Activated naive CD4-positive, alpha-beta T cell treated with Interleukin-2 at 50 U/mL for 16 hours (primary cell): ENCODE measurements around the gene IQSEC2.

Experiments
- DNase-seq: peaks from one replicate; pipeline ENCODE4 v3.0.0-alpha.2; 2020

The IQSEC2 gene

DNA sequence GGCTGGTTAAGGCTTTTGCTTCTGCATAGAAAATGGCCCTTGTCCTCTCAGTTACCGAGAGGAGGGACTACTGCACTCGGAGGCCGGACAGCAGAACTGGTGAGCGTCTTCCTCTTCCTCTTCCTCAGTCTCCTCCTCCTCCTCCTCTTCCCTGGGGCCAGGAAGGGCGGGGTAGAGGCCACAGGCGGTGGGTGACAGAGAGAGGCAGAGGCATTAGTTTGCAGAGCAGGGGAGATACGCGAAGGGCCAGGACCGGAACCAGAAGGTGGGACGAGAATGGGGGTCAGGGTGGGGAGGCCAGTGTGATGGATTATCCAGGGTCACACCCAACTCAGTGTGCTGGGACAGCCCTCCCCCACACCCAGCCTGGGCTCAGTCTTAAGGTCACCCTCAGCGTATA, 14.5 kb downstream of the IQSEC2 start:
- DNase-seq = no peak

GRCh38 chrX:53265771-53266574, 15.4 kb downstream of the IQSEC2 start:
- no peak for DNase-seq

DNA sequence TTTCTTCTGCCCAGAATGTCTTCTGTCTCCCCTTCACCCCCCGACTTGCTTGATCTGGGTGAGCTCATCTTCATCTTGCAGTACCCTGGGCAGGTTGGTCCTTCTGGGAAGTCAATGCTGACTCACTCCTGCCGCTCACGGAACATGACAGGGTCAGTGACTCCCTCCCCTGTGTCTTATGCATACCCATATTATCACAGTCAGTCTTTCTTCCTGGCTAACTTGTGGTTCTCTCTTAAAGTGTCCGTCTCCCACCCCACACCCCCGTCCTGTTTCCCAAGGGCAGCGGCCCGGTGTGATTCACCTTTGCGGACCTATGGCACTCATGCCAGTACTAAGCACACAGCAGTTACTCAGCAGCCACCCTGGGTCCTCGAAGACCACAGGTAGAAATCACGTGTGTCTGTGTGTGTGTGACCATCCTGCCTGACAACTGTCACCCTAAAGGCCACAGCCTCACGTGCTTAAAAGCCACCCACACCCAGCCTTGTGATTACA, 17.7 kb downstream of the IQSEC2 start:
- DNase-seq = peak; percentile 42

DNA sequence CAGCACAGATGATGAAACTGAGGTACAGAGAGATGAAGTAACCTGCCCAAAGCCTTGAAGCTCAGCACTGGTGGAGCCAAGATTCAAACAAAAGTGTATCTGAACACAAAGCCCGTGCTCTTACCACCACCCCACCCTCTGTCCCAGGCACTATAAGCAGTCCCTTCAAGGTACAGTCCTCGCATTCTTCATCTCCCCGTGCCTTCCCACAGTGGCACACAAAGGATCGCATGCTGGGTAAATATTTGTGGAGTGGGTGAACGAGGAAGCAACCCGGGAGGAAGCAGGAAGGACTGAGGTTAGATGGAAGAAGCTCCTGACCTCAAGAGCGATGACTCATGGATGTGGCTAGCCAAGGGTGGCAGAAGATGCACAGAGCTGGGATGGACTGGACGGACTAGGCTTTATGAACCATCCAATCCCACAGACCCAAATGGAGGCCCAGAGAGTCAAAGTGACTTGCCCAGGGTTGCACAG, 18.4 kb downstream of the IQSEC2 start:
- peak; percentile 2 for DNase-seq

GRCh38 chrX:53262189-53262917, 19.0 kb downstream of the IQSEC2 start:
- no peak for DNase-seq

DNA sequence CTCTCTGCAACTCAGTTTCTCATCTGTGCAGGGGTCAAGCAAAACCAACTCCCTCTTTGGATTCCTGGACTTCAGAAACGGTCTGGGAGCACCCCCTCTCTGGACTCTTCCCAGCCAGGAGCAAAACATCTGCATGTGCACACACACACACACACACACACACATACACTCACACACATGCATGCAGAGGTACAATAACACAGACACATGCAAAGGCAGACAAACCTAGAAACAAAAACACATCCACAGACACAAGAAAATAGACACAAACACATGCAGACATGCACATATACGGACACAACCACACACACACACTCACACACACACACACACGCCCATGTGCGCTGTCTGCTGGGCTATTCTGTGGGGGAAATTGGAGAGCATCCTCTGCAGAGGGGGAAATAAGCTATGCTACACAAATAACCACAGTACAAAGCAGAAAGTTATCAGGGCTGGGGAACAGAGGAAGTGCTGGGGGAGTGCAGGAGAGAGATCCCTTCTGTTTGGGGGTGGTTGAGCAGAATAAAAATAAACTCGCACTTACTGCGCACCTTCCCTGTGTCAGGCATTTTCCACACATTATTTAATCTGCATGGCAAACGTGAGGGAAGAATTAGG, 19.9 kb downstream of the IQSEC2 start:
- DNase-seq = no peak

DNA sequence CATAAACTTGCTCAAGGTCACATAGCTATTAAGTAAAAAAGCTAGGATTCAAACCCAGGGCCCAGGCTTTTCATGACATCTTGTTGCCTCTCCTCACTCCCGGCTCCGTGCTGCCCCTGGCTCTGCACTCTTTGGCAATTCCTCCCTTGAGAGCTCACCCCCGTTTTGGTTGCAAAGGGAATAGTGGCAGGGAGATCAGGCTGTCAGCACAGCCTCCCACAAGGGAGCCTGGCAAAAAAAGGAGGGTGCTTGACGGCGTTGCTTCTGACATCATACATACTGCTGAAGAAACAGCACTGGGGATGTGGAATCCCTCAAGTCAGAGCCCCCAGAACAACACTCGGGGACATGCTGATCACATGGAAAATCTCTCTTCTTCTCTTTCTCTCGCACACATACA, 20.5 kb downstream of the IQSEC2 start:
- no peak for DNase-seq

- DNase-seq = no peak
Measured at GRCh38 chrX:53257670-53258423, 23.5 kb downstream of the IQSEC2 start.

GRCh38 chrX:53257166-53257565, 24.2 kb downstream of the IQSEC2 start:
- DNase-seq = no peak

DNA sequence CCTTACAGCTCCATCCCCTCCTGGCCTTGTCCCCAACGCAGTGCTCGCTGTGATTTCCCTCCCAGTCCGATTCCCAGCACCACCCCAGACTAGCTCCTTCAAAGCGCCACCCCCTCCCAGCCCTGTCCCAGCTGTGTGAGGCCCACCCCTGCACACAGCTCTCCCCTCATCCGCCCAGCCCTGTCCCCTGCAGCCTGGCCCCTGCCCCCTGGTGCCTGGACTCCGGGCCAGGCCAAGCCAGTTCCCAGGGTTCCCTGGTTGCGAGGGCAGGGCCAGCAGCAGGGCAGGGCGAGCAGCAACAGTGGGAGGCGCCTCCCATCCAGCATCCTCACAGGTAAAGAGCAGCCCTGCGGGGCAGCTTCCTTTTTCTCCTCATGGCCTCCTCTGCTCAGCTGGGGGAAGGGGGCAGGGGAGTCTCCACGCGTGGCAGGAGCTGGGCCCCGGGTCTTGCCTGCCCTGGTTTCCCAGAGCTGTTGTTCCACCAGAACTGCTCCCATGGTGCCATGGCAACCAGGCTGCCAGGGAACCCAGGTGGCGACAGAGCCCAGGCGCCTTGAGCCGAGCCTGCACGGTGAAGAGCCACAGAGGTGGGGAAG, 24.8 kb downstream of the IQSEC2 start:
- DNase-seq = no peak

DNA sequence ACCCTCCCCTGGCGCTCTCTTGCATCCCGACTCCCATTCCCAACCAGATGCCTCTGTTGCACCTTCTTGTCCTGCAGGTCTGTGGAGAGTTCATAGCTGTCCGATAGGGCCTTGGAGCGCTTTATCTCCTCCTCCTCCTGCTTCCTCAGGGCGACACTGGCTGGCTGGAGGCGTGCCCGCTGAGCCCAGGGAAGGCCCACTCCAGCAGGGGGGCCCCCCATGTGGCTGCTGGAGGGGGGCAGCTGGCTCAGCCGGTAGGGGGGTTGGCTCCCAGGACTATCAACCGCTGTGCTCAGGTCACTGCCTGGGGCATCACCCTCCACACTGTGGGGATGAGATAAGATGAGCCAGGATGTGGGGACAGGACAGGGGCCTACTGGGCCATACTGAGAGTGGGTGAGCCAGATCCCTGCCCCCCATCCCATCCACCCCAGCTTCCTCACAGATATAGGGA, 25.6 kb downstream of the IQSEC2 start:
- DNase-seq = no peak

DNA sequence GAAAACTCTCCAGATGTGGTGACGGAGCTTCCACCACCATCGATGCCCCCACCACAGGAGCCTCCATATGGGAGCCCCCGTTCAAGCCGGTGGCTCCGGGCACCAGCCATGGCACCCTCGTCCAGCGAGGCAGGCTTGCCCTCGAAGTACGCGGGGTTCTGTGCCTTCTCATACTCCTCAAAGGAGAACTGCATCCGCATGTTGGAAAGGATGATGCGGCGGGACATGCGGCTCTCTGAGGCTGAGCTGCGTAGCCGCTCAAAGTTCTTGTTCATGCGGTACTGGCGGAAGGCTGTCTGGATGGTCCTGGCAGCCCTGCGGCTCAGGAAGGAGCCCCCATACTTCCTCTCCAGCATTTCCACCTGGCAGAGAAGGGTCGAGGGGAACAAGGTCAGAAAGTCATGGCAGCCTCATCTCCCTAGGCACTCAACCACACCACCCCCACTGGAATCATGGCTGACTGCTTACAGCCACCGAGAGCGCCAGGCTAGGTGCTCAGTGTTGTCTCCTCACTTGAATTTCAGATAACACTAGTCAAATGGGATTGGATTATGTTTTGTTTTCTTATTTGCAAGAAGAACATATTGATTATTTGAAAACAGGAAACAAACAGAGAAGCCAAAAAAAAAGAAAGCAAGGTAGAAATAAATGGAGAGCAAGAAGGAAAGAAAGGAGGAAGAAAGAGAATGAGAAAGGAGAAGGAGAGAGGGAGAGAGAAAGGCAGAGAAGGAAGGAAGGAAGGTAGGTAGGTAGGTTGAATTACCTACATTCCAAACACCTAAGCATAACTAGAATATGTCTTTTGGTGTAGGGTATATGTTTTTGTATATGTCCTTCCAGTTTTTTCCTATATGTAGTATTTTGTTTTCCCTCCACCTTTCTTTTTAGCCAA, 26.6 kb downstream of the IQSEC2 start:
- DNase-seq = no peak

DNA sequence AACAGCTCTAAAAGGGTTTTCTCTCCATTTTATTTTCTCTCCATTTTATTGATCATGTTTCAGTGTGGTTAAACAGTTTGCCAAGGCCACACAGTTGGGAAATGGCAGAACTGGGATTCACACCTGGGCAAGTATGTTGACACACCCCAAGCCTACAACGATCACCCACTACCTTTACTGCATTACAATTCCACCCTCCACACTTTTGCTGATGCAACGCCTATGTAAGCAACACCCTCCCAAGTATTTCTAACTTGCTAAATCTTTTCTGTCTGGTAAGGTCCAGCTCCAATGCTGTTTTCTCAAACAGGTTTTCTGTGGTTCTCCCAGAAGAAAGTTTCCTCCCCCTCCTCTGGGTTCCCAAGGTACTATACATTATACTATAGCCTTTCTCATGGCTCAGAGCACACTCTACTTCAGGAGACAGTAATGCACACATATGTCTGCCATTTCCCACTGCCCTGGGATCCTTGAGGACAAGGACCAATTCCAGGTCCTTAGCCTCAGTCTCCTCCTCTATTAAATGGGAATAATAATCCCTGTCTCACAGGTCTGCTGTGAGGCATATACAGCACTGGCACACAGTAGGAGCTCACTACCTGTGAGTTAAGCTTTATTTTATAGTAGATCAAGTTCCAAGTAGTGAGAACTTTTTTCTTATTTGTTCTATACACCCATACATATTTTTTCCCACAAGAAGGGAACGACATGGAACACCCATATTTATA, 27.9 kb downstream of the IQSEC2 start:
- no peak for DNase-seq

GRCh38 chrX:53251307-53251706, 30.1 kb downstream of the IQSEC2 start:
- DNase-seq = no peak

- no peak for DNase-seq
Measured at GRCh38 chrX:53250556-53250955, 30.8 kb downstream of the IQSEC2 start.

DNA sequence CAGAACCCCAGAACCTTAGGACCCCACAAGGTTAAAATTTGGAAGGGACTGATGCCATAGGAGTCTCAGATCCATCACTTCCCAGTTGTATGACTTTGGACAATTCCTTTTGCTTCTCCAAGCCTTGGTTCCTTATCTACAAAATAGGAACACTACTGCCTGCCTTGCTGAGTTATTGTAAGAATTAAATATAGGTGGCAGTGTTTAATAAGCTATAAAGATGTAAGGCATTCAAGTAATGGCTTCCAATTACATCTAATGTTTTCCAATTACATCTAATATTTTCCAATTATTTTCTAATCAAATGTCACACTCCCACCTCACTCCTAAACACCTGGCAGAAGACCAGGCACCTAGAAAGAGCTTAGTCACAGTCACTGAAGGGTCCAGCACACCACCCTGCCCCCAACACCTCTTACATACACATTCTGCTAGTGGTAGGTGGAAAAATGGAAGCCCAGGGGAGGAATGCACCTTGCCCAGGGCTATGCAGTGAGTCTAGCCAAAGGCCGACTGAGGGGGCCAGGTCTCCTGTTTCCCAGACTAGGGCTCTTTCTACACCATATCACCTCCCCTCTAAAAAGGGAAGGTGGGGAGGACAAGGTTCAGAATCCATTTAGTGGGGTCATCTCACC, 31.9 kb downstream of the IQSEC2 start:
- DNase-seq = no peak

DNA sequence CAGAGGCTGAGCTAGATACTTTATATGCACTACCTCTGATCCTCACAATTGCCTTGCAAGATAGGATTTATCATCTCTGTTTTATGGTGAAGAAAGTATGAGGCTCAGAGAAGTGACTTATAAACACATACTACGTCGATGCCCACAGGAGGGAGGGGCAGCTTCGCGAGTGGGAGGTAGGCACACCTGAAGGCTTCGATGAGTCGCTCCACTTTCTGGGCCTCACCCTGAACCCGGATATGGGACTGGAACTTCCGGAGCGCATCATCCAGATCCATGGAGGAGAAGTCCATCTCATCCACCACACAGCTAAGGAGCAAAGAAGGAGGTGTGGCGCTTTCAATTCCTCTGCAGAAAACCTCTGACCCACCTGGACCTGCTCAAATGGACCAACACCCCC, 33.5 kb downstream of the IQSEC2 start:
- DNase-seq = no peak

DNA sequence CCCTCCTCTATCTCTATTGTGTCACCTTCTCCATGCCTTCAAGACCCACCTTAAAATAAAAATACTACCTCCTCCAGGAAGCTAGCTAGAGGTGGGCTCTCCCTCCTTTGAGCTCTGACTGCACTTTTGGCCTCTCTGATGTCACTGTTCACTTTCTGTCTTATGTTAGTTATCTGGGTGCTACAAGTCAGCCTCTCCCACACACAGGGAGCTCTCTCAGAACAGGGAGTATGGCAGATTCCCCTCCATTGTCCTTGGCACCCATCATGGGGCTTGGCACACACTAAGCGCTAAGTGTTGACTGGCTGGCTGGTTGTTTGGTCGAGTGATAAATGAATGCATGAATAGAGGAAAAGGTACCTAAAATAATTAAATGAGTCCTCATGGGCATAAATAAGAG, 35.2 kb downstream of the IQSEC2 start:
- no peak for DNase-seq

DNA sequence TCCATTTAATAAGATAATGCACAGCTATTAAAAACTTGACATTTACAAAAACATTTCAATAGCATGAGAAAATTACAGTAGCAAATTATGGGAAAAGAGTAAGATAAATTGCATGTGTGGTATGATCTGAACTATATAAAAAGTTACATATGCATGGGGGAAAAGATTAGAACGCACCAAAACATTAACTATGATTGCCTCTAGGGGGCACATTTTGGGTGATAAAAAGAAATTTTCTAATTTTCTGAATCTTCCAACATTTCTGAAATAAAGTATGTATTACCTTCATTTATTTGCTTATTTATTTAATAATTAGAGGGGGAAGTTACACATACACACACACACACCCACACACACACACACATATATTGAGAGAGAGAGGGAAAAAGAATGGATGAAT, 36.8 kb downstream of the IQSEC2 start:
- no peak for DNase-seq

DNA sequence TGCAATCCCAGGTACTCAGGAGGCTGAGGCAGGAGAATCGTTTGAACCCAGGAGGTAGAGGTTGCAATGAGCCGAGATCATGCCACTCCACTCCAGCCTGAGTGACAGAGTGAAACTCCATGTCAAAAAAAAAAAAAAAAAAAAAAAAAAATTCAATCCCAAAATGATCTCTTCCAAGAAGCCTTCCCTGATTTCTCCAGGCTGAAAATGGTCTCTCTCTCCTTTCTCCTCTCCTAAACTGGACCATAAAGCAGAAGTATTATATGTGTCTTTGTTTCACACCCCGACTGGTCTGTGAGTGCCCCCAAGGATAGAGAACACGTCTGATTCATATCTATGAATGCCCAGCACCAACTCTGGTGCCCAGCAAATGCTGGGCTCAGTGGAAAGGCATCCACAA, 39.1 kb downstream of the IQSEC2 start:
- DNase-seq = no peak
